HEK293T (cell line): ENCODE data around the gene METTL26.

ENCODE experiments used
- CTCF ChIA-PET: fragments of 350-600 bp; formaldehyde crosslinking; extraction: SDS; loops from one replicate; lab custom pipeline; 2021; ENCODE audit warnings: antibody characterized with exemption, inconsistent platforms; lab: Yijun Ruan, JAX
- POLR2A ChIA-PET: fragments of 350-600 bp; formaldehyde crosslinking; extraction: SDS; loops from one replicate; lab custom pipeline; 2020; ENCODE audit warnings: antibody characterized with exemption, inconsistent platforms; lab: Yijun Ruan, JAX
- DNase-seq: peaks from one replicate; pipeline ENCODE4 v3.0.0; 2012; ENCODE audit warnings: mixed read lengths; ENCODE audit errors: extremely low spot score
- ARNT ChIP-seq: fragments of 450-650 bp; IDR thresholded peaks from 2 replicates; pipeline ENCODE4 v1.6.1; 2017; ENCODE audit warnings: mild to moderate bottlenecking
- BHLHE40 ChIP-seq: fragments of 450-650 bp; IDR thresholded peaks from 2 replicates; pipeline ENCODE4 v1.6.1; 2016; ENCODE audit warnings: mild to moderate bottlenecking, moderate library complexity, borderline replicate concordance
- CTBP1 ChIP-seq: fragments of 450-650 bp; IDR thresholded peaks from 2 replicates; pipeline ENCODE4 v1.6.1; 2016; ENCODE audit warnings: borderline replicate concordance
- ELF4 ChIP-seq: fragments of 450-650 bp; IDR thresholded peaks from 2 replicates; pipeline ENCODE4 v1.6.1; 2017; ENCODE audit warnings: antibody characterized with exemption
- FOXA1 ChIP-seq: fragments of 450-650 bp; IDR thresholded peaks from 2 replicates; pipeline ENCODE4 v1.6.1; 2016; ENCODE audit warnings: mild to moderate bottlenecking
- FOXK2 ChIP-seq: fragments of 450-650 bp; IDR thresholded peaks from 2 replicates; pipeline ENCODE4 v1.6.1; 2016; ENCODE audit warnings: mild to moderate bottlenecking
- FOXM1 ChIP-seq: fragments of 450-650 bp; IDR thresholded peaks from 2 replicates; pipeline ENCODE4 v1.6.1; 2017; ENCODE audit warnings: mild to moderate bottlenecking, borderline replicate concordance
- HDGF ChIP-seq: fragments of 450-650 bp; IDR thresholded peaks from 2 replicates; pipeline ENCODE4 v1.6.1; 2017; ENCODE audit warnings: antibody characterized with exemption, borderline replicate concordance
- L3MBTL2 ChIP-seq: fragments of 450-650 bp; conservative IDR thresholded peaks from 2 replicates; pipeline ENCODE4 v1.6.1; 2016; ENCODE audit warnings: mild to moderate bottlenecking
- LEF1 ChIP-seq: fragments of 450-650 bp; IDR thresholded peaks from 2 replicates; pipeline ENCODE4 v1.6.1; 2017; ENCODE audit warnings: mild to moderate bottlenecking, borderline replicate concordance
- NFRKB ChIP-seq: fragments of 450-650 bp; IDR thresholded peaks from 2 replicates; pipeline ENCODE4 v1.6.1; 2016; ENCODE audit warnings: mild to moderate bottlenecking, moderate library complexity
- PKNOX1 ChIP-seq: fragments of 450-650 bp; IDR thresholded peaks from 2 replicates; pipeline ENCODE4 v1.6.1; 2016
- SP1 ChIP-seq: fragments of 450-650 bp; IDR thresholded peaks from 2 replicates; pipeline ENCODE4 v1.6.1; 2017
- SUZ12 ChIP-seq: fragments of 450-650 bp; IDR thresholded peaks from 2 replicates; pipeline ENCODE4 v1.6.1; 2016; ENCODE audit warnings: mild to moderate bottlenecking
- TARDBP ChIP-seq: fragments of 450-650 bp; IDR thresholded peaks from 2 replicates; pipeline ENCODE4 v1.6.1; 2016
- ZNF384 ChIP-seq: fragments of 450-650 bp; IDR thresholded peaks from 2 replicates; pipeline ENCODE4 v1.6.1; 2016

METTL26 gene

GRCh38 chr16:638034-638543 is 2.0 kb upstream of the METTL26 start:
- ChIA-PET CTCF (interaction anchor here (1.1 kb wide), 1 partner anchor 16 kb away, joined by 4 read pairs; no protein-coding TSS in a partner anchor), POLR2A (interaction anchor here (1.1 to 3.9 kb wide), 3 partner anchors 10 to 111 kb away, joined by 3 to 21 read pairs (median 5); partner anchors contain the start of genes CAPN15 and WDR90)
- no peak for TF ChIP-seq TARDBP
- no peak for TF ChIP-seq BHLHE40
- TF ChIP-seq NFRKB, result no peak
- no peak for TF ChIP-seq CTBP1
- no peak for TF ChIP-seq FOXM1
- TF ChIP-seq FOXK2, result no peak
- no peak for TF ChIP-seq L3MBTL2
- no peak for TF ChIP-seq PKNOX1
- DNase-seq, result no peak

DNA sequence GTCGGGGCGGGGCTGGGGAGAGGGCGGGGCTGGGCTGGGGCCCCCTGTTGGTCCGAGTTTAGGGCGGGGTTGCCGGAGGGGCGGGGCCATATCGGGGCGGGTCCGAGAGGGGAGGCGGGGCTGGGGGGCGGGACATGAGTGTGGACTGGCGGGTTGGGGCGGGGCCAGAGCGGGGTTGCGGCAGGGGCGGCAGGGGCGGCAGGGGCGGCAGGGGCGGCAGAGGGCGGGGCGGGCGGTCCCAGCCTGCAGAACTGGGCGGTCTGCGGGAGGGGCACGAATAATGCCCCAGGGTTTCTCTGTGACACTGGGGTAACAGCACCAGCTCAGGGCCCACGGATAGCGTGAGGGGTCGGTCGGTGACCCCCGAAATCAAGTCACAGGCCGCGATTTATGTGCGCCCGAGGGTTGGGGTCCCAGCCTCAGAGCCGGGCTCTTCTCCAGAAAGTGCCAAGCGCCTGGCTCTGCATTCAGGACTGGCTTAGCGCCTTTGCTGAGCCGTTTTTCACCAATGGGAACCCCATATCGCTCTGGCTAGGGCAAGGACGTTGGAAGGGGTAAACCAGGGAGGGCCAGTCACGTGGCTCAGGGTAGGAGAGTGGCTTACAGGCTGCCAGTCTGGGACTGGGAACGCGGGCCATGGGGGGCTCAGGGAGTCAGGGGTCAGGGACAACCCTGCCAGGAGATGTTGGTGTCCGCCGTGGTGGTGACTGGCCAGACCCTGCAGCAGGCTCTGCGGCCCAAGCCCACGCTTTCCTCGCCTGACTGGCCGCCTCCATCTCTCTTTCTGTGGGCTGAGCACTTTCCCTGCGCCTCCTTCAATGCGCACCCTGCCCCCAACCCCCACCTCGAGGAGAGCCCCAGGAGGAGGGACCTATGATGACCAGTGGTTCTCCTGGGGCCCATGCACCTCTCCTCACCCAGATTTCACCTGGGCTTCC is 1.2 kb upstream of the METTL26 start:
- DNase-seq, result peak; percentile 96
- ChIA-PET CTCF (interaction anchor here (1.1 kb wide), 1 partner anchor 15 kb away, joined by 4 read pairs; no protein-coding TSS in a partner anchor), POLR2A (interaction anchor here (0.8 to 3.9 kb wide), 8 partner anchors 8 to 110 kb away, joined by 3 to 21 read pairs (median 4); partner anchors contain the start of genes CAPN15 and WDR90)
- TF ChIP-seq HDGF, result no peak
- TF ChIP-seq LEF1, result no peak
- TF ChIP-seq SUZ12, result no peak
- TF ChIP-seq BHLHE40, result no peak
- no peak for TF ChIP-seq FOXK2

DNA sequence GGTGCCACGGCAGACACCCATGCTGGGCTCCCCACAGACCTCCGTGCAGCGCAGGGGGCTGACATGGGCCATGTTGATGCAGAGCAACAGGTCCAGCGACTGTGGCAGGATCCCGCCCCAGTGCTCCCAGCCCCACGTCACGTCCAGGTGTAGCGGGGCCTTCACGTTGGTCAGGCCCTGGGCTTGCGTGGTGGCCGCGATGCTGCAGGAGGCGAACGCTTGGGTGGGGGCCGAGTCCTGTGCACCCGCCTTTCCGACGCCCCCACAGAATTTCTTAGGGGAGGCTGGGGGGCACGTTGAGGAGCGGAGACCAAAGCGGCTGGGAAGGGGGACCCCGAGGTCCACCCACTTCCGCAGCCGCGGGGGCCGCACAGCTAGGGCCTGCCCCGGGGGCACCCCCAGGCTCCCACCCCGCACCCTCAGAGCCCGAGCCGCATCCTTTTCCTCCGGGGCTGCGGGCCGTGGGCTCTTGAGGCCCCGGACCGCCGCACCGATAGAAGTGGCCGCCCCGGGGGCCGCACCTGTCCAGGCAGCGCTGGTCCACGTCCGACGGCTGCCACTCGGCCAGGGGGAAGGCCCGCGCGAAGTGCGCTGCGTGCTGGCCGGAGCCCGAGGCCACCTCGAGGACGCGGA is 416 bp downstream of the METTL26 start:
- POLR2A ChIA-PET, result interaction anchor here (0.7 to 3.9 kb wide), 10 partner anchors 11 to 51 kb away, joined by 3 to 21 read pairs (median 4); partner anchors contain the start of genes RHOT2 and WDR90
- DNase-seq, result no peak
- CTCF ChIA-PET, result no interaction called here
- TF ChIP-seq FOXA1 (no peak), L3MBTL2 (peak; percentile 58)

GRCh38 chr16:634996-635395 is 1.1 kb downstream of the METTL26 start:
- ChIA-PET POLR2A (no interaction called here), CTCF (no interaction called here)
- no peak for TF ChIP-seq FOXA1
- no peak for TF ChIP-seq FOXK2
- DNase-seq, result no peak

GRCh38 chr16:634051-634670 is 1.9 kb downstream of the METTL26 start:
- POLR2A ChIA-PET, result no interaction called here

GRCh38 chr16:633336-634050 is 2.6 kb downstream of the METTL26 start:
- CTCF ChIA-PET, result no interaction called here
- POLR2A ChIA-PET, result no interaction called here
- DNase-seq, result no peak
- TF ChIP-seq TARDBP (no peak), FOXM1 (no peak), L3MBTL2 (no peak), BHLHE40 (no peak), LEF1 (no peak), ZNF384 (no peak), PKNOX1 (no peak), ARNT (no peak), SP1 (no peak), FOXA1 (no peak), ELF4 (no peak), SUZ12 (no peak), NFRKB (no peak), HDGF (no peak)

More at GRCh38 chr16:634051-634670, 1.9 kb downstream of the METTL26 start:
- CTCF ChIA-PET, result no interaction called here
- no peak for DNase-seq
- no peak for TF ChIP-seq SP1
- no peak for TF ChIP-seq FOXA1
- TF ChIP-seq FOXK2, result no peak
- no peak for TF ChIP-seq BHLHE40
- TF ChIP-seq FOXM1, result no peak
- no peak for TF ChIP-seq CTBP1
- TF ChIP-seq SUZ12, result no peak
- no peak for TF ChIP-seq L3MBTL2
- TF ChIP-seq NFRKB, result no peak
- no peak for TF ChIP-seq TARDBP
- TF ChIP-seq HDGF, result no peak
- no peak for TF ChIP-seq LEF1
- TF ChIP-seq ZNF384, result no peak
